Lower leg skin (tissue), 4 donors: ENCODE data around the gene SULF2. TPM values are rescaled to one million over a fixed set of nuclear protein-coding genes. Genes with fewer than 3 reads are reported as not detected.

Experiments used
- DNase-seq, 2 donors: peaks; one replicate each; pipeline ENCODE4 v3.0.0-alpha.2; 2019; ENCODE audit warnings: low spot score in 2 of 2
- H3K4me3 ChIP-seq: fragments of 200-600 bp; sonication (generic); 2 replicates; pipeline ENCODE4 v1.5.1; 2017; ENCODE audit warnings: mild to moderate bottlenecking, low read depth; ENCODE audit not compliant: poor library complexity, severe bottlenecking
- CTCF ChIP-seq, 3 donors: fragments of 450-650 bp; IDR thresholded peaks; one replicate each; pipeline ENCODE4 v1.5.1; 2016; ENCODE audit warnings: antibody characterized with exemption in 3 of 3, mild to moderate bottlenecking in 3 of 3, moderate library complexity in 2 of 3
- POLR2A ChIP-seq, 2 donors: fragments of 450-650 bp; IDR thresholded peaks; one replicate each; pipeline ENCODE4 v1.6.1; 2016 to 2017; ENCODE audit warnings: antibody characterized with exemption in 2 of 2, mild to moderate bottlenecking in 1 of 2, moderate library complexity in 1 of 2
- WGBS, 2 donors: methylation state at CpG; one replicate each; pipeline ENCODE4 v1.1.5; 2018; 5-methylcytosine and 5-hydroxymethylcytosine counted together
- intact Hi-C: fragments of 100-400 bp; cut with DNase I; formaldehyde crosslinking; loops from one replicate; pipeline ENCODE4 v1.15.0; 2023; ENCODE audit warnings: low total_unique reads
- total RNA-seq, 4 donors: library from RNA; depleted of rRNA; stranded (reverse); fragments of >200 nt; gene quantifications; one replicate each; pipeline ENCODE4 v1.1.0, GENCODE V29; 2016

The SULF2 gene
- total RNA-seq, 4 donors from 2014 or later = 18.3 to 83.0 (median 28.0) TPM

- no peak for DNase-seq
- intact Hi-C loops = no loop called here
- TF ChIP-seq POLR2A (IDR thresholded peaks at IDR 0.05) (no peak), CTCF (IDR thresholded peaks at IDR 0.05) (no peak)
- H3K4me3 ChIP-seq = no peak overlapping the region
These were observed 93.7 kb downstream of the SULF2 start for GRCh38 chr20:47691625-47692024.

DNA sequence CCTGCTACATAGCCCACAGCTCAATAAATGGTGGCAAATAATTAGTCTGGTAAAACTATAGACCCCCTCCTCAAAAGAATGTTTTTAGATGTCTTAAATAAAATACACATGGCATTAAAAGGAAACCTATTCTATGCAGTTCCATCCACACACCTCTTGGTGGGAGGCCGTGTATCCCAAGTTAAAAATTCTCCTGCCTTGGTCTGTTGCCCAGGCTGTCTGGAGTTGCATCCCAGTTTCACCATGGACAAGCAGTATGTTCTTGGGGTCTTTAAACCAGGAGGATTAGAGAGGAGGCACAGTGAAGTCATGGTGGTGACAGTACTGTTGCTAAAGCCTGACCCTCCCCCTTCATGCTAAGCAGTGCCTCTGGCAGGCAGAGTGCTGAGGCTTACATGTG, 95.5 kb downstream of the SULF2 start:
- WGBS, 2 donors = 86 to 89% methylated on average over 1 of the region's 1 CpG
- TF ChIP-seq CTCF (IDR thresholded peaks at IDR 0.05) (no peak), POLR2A (IDR thresholded peaks at IDR 0.05) (no peak)
- intact Hi-C loops = loop anchor here (5.0 kb wide), 1 partner anchor 88 kb away; no protein-coding TSS in a partner anchor
- H3K4me3 ChIP-seq = no peak overlapping the region
- DNase-seq = no peak

GRCh38 chr20:47688385-47689381, 96.6 kb downstream of the SULF2 start:
- no peak overlapping the region for H3K4me3 ChIP-seq
- 85 to 96% methylated on average over 15 to 16 of the region's 18 CpGs for WGBS, 2 donors
- intact Hi-C loops = loop anchor here (5.0 kb wide), 1 partner anchor 89 kb away; no protein-coding TSS in a partner anchor
- DNase-seq = no peak
- TF ChIP-seq CTCF (IDR thresholded peaks at IDR 0.05) = no peak

DNA sequence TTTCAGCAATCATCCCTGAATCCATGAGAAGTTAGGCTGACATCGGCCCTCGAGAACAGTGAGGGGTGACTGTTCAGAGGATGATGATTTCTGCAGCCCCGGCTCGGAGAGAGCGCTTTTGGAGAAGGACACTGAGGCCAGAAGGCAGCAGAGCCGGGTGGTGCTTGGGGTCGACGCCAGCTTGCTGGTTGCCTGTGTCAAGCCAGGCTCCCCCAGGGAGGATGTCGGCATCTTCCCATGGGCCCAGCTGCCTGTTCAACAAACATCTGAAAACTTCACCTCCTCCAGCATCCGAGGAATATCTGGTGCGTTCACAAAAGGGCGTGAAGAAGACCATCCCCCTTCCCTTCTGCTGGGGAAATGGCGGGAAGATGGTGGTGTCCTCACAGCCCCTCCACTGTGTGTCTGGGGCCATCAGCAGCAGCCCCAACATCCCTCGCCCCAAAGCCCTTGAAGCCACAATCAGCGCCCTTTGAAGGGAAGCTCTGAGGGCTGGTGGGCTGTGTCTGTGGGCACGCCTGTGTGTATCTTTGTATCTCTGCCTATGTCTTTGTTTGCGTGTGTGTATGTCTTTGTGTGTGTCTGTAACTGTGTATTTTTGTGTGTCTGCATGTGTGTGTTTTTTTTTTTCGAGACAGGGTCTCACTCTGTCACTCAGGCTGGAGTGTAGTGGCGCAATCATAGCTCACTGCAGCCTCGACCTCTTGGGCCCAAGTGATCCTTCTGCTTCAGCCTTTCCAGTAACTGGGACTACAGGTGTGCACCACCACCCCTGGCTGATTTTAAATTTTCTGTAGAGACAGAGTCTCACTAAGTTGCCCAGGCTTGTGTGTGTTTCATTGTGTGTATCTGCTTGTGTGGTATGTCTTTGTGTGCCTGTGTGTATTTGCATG, 97.9 kb downstream of the SULF2 start:
- intact Hi-C loops = loop anchor here (5.0 kb wide), 1 partner anchor 90 kb away; no protein-coding TSS in a partner anchor
- H3K4me3 ChIP-seq = no peak overlapping the region
- WGBS, 2 donors = 86 to 96% methylated on average over 20 of the region's 20 CpGs
- DNase-seq = no peak
- no peak for TF ChIP-seq POLR2A (IDR thresholded peaks at IDR 0.05)
- TF ChIP-seq CTCF (IDR thresholded peaks at IDR 0.05) = no peak

DNA sequence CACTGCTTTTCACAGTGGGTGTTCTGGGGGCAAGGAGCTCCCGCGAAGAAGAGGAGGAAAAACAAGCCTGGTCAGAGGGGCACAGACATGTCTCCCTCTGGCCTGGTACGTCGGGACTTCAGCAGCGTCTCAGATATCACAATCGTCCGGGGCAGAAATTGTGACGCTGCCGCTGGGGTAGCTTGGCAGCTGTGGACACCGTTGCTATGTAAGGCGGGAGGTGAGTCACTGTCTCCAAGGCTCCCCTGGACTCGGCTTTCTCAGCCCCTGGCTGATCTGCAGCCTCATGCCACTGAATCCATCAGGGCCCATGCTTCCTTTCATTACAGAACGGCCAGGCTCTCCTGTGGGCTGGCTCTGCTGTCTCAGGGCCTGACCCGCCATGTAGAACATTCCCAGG, 98.7 kb downstream of the SULF2 start:
- TF ChIP-seq CTCF (IDR thresholded peaks at IDR 0.05) (no peak), POLR2A (IDR thresholded peaks at IDR 0.05) (no peak)
- DNase-seq = no peak
- 93 to 95% methylated on average over 14 of the region's 14 CpGs for WGBS, 2 donors
- no peak overlapping the region for H3K4me3 ChIP-seq
- intact Hi-C loops = loop anchor here (5.0 kb wide), 1 partner anchor 91 kb away; no protein-coding TSS in a partner anchor
